GM19372 (cell line): ENCODE data around the gene C6orf163.
A peak's percentile ranks its signal among the peaks of the same experiment; 100 is the strongest.
"Not testable (repeated sequence)": the region's sequence is repeated elsewhere in the genome, so short reads cannot be mapped to it uniquely, and the experiment has no call there.

Source experiments
- ATAC-seq: cut with Tn5 transposase; IDR thresholded peaks from one replicate; pipeline ENCODE4 v1.9.1; 2021; ENCODE audit warnings: mild to moderate bottlenecking, low read depth, moderate library complexity; ENCODE audit not compliant: unreplicated experiment

Gene C6orf163

DNA sequence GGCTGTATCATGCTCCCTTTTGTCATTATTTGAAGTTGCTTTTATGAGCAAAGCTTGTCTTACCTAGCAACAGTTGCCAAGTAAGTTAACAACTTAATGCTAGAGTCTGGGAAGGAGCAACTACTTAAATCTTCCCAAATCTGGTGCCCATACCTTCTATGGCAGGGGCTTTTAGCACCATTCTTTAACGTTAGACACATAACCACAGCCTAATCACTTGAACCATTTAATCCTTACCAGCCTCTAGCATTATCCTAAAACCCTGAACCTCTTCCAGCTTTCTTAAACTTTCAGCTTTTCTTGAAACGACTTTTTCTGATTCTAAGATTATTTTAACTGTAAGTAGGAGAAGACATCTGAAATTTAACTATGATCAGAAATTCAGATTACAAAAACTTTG, at the start of gene C6orf163:
C6orf163 (plus strand) TSS at position 83 of the 400 bp plus-strand sequence; CDS start at position 370, 287 bp downstream.
- no peak for ATAC-seq

DNA sequence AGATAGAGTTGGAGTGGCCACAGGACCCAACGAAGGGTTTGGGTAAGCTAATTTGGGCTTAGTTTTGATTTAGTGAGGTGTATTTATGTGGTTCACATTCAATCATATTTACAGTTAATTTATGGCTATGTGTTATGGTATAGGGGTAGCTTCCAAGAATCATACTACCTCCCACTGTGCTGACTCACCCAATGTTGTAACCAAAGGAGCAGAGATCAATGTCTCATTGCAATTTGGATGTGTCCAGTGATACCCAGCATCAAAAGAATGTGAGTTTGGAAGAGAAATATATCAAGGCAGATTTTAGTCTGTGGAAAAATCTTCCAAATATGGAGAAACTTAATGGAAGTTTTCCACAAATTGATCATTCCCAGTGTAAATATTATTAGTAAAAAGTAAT, 47.5 kb upstream of the C6orf163 start:
- ATAC-seq, result no peak

GRCh38 chr6:87301277-87301676, 43.3 kb upstream of the C6orf163 start:
- ATAC-seq, result not testable (repeated sequence)

DNA sequence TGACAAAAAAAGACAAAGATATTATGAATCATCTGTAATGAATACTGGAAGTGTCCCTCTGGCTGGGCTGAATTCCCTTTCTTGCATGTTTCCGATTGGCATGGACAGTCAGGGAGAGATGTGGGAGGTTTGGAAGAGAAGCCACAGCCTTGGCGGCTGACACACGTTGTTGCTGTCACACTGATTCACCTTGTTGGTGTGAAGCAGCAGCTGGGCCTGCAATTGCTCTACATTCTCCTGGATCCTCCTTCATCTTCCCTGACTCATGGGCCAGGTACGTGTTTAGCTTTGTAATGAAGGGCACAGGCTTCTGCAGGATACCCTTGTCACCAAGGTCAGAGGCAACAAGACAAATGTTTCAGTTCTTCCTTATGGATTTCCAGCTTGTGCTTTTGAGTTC, 35.6 kb upstream of the C6orf163 start:
- ATAC-seq, result no peak

GRCh38 chr6:87312860-87313259, 31.8 kb upstream of the C6orf163 start:
- ATAC-seq, result no peak

- ATAC-seq, result no peak
Measured at GRCh38 chr6:87315071-87315470, 29.5 kb upstream of the C6orf163 start.

- ATAC-seq, result no peak
Measured at GRCh38 chr6:87319271-87319987, 25.2 kb upstream of the C6orf163 start.

GRCh38 chr6:87322304-87323212, 22.1 kb upstream of the C6orf163 start, which contains the start of gene SMIM8:
SMIM8 (plus strand) TSS chr6:87322588; CDS start chr6:87337032, 14,444 bp downstream.
- peak; percentile 99 for ATAC-seq

DNA sequence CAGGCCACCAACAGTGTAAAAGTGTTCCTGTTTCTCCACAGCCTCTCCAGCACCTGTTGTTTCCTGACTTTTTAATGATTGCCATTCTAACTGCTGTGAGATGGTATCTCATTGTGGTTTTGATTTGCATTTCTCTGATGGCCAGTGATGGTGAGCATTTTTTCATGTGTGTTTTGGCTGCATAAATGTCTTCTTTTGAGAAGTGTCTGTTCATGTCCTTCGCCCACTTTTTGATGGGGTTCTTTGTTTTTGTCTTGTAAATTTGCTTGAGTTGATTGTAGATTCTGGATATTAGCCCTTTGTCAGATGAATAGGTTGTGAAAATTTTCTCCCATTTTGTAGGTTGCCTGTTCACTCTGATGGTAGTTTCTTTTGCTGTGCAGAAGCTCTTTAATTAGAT, 20.7 kb upstream of the C6orf163 start:
- ATAC-seq, result not testable (repeated sequence)

DNA sequence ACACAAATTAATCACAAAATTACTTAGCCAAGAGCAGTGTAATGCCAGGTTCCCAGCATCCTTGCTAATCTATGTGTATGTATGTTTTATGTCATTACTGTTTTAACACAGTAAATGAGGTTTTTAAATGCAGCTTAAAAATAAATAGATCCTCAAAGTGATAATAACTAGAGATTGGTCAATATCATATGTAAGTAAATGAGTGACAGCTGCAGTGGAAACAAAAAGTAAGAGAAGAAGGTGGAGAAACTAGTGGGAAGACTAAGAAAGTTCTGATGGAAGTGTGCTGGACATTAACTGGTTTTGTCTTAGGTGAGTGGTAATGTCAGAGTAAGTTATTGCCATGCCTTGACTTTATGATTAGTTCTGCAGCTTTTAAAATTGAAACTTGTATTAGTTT, 13.7 kb upstream of the C6orf163 start:
- no peak for ATAC-seq

GRCh38 chr6:87333033-87333432, 11.6 kb upstream of the C6orf163 start:
- ATAC-seq, result no peak

- no peak for ATAC-seq
Measured at GRCh38 chr6:87333591-87334181, 10.9 kb upstream of the C6orf163 start.

GRCh38 chr6:87334683-87335082, 9.9 kb upstream of the C6orf163 start:
- ATAC-seq, result no peak

- no peak for ATAC-seq
Measured at GRCh38 chr6:87336367-87336766, 8.2 kb upstream of the C6orf163 start.

- ATAC-seq, result no peak
Measured at GRCh38 chr6:87340230-87340629, 4.4 kb upstream of the C6orf163 start.

GRCh38 chr6:87341158-87341557, 3.5 kb upstream of the C6orf163 start:
- ATAC-seq, result no peak

GRCh38 chr6:87341899-87342298, 2.7 kb upstream of the C6orf163 start:
- ATAC-seq, result peak; percentile 84

GRCh38 chr6:87342829-87343228, 1.8 kb upstream of the C6orf163 start:
- ATAC-seq, result no peak

GRCh38 chr6:87346700-87347099, 2.1 kb downstream of the C6orf163 start:
- no peak for ATAC-seq

DNA sequence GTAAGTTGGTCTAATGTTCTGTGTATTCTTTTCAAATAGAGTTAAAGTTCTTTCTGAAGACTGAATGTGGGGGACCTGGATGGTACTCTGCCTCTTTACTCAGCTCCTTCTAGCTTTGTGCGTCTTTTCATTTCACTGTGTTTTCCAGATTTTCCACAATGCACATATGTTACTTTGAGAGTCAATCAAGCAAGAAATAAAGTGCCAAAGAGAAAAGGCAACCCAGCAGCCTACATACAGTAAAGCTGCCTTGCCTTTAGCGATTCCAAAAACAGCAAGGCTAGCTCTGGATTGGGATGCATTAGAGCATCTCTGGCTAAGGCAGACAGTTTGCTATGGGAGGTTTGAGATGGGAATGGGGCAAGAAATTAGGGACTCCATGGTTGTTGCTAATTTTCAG, 5.3 kb downstream of the C6orf163 start:
- ATAC-seq, result no peak

- ATAC-seq, result no peak
Measured at GRCh38 chr6:87350516-87350915, 5.9 kb downstream of the C6orf163 start.
